GM21360 (cell line): ENCODE results near the gene GAS7.

Source experiments
- ATAC-seq: cut with Tn5 transposase; IDR thresholded peaks from one replicate; pipeline ENCODE4 v1.9.1; 2021; ENCODE audit warnings: mild to moderate bottlenecking, moderate library complexity; ENCODE audit not compliant: unreplicated experiment

Gene GAS7

GRCh38 chr17:10141436-10141835 lies 57.0 kb downstream of the GAS7 start:
- no peak for ATAC-seq

- ATAC-seq: no peak
Observed at GRCh38 chr17:10139577-10139976, 58.8 kb downstream of the GAS7 start.

GRCh38 chr17:10136258-10136981 lies 62.0 kb downstream of the GAS7 start:
- no peak for ATAC-seq

GRCh38 chr17:10135539-10136257 lies 62.7 kb downstream of the GAS7 start:
- no peak for ATAC-seq

- no peak for ATAC-seq
Observed at GRCh38 chr17:10130677-10131076, 67.7 kb downstream of the GAS7 start.

GRCh38 chr17:10130263-10130662 lies 68.1 kb downstream of the GAS7 start:
- no peak for ATAC-seq

- no peak for ATAC-seq
Observed at GRCh38 chr17:10127819-10128425, 70.5 kb downstream of the GAS7 start.

- ATAC-seq: no peak
Observed at GRCh38 chr17:10126616-10127501, 71.5 kb downstream of the GAS7 start.

- ATAC-seq: no peak
Observed at GRCh38 chr17:10126276-10126615, 72.2 kb downstream of the GAS7 start.

GRCh38 chr17:10125531-10126275 lies 72.7 kb downstream of the GAS7 start:
- ATAC-seq: no peak

GRCh38 chr17:10123093-10123492 lies 75.3 kb downstream of the GAS7 start:
- no peak for ATAC-seq

- no peak for ATAC-seq
Observed at GRCh38 chr17:10121971-10122707, 76.3 kb downstream of the GAS7 start.

GRCh38 chr17:10120749-10121148 lies 77.7 kb downstream of the GAS7 start:
- no peak for ATAC-seq

- ATAC-seq: no peak
Observed at GRCh38 chr17:10120109-10120485, 78.3 kb downstream of the GAS7 start.

- no peak for ATAC-seq
Observed at GRCh38 chr17:10119203-10120108, 79.0 kb downstream of the GAS7 start.

- ATAC-seq: no peak
Observed at GRCh38 chr17:10118788-10119130, 79.6 kb downstream of the GAS7 start.

GRCh38 chr17:10117581-10118001 lies 80.8 kb downstream of the GAS7 start:
- no peak for ATAC-seq

GRCh38 chr17:10116753-10117420 lies 81.5 kb downstream of the GAS7 start:
- ATAC-seq: no peak
